ENCODE data around the gene NSMCE3.

NSMCE3 gene

DNA sequence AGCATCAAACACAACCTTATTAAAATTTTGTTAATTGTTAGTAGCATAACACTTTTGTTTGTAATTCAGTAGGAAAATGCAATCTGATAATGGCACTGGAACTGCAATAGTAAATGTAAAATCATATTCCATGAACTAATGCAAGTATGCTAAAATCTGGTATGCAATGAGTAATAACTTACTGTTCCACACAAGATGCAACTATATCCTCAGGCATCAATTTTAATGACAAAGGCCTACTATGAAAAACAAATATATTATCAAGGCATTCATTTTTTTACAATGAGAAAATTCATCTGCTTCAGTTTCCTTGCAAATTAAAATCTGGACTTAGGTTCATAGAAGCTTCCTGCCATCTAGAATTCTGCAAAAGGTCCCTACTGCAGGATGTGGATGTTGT is 1.4 kb upstream of the NSMCE3 start:
- in situ Hi-C loops (cut with MboI; ENCODE audit: low sequenced_read_pairs): no loop called here

DNA sequence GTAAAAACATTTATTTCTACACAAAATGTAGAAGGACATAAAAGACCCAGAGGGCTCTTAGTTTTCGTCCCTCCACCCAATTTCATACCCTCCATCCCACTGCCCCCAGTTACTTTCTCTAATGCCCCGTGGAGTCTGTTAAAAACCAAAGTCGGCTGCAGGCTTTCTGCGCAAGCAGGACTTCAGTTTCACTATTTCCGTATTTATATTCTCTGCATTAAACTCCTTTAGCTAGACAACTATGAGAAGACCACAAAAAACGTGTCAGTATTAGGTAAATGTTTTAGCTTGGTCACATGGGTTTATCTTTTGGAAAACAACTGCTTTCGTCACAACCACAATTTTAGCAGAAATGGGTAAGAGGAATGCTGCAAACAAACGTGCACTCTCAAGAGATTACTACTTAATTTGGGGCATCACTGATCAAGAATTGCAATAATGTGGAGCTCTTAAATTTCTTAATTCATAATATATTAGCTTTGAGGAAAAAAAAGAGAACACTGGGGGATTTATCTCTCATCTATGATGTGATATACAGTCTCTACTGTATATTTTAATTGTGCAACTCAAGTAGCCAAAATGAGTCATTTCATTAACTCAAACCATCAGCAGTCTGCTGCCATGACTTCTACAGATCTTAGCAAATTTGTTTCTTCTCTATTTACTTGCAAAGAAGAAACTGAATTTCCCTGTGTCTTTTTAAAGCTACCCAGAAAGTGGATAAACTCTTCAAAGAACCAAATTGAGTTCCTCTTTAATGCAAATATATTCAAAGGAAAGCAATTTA is 740 bp upstream of the NSMCE3 start:
- in situ Hi-C loops (cut with MboI; ENCODE audit: low sequenced_read_pairs): no loop called here

DNA sequence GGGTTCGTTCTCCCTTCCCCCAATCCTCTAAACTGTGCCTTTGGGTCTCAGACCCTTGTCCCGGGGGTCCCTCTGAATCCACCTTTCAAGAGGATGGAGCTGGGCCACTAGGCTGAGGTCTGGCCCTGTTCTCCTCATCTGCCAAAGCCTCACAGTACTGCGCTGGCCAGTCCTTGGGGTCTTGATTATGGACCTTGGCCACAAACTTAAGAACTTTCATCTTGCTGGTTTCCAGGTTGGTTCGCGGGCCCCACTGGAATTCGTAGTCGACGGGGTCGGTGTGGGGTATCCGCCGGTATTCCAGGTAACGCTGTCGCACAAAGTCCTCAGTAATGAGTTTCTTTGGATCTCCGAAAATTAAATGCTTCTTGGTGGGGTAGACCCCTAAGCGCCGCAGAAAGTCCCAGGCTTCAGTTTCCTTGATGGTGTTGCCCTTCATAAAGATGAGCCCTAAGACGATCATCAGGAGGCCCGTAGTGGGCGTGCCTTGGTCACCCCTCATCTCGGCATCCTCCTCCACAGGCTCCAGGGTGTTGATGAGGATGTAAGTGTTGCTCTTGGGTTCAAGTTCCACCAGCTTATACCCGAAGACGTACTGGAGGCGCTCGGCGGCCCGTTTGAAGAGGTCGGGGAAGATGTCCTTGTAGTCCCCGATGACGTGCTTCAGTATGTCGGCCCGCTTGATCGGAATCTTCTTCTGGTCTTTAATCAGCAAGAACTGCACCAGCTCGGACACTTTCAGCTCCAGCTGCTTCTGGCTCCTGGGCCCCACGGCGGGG is 727 bp downstream of the NSMCE3 start:
- in situ Hi-C loops (cut with MboI; ENCODE audit: low sequenced_read_pairs): no loop called here

DNA sequence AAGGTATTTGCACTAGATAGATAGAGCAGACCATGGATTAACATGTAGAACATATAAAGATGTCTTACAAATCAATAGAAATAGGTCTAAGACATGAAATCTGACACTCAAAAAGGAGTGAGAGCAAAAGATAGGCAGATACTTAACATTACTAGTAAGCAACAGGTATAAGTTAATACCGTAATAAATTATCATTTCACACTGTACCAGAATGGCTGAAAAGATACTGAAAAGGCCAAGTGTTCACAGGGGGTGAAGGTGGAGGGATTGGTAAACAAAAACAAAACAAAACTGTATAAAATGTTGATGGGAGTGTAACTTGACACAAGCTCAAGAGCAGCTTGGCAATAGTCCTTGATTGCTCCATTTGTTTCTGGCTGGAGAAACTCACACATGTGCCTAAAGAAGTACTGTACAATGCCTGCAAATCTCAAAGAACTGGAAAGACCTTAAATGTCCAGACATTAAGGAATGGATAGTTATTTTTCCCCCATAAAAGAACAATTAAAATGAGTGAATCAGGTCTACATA is 3.5 kb downstream of the NSMCE3 start:
- in situ Hi-C loops (cut with MboI; ENCODE audit: low sequenced_read_pairs): no loop called here

DNA sequence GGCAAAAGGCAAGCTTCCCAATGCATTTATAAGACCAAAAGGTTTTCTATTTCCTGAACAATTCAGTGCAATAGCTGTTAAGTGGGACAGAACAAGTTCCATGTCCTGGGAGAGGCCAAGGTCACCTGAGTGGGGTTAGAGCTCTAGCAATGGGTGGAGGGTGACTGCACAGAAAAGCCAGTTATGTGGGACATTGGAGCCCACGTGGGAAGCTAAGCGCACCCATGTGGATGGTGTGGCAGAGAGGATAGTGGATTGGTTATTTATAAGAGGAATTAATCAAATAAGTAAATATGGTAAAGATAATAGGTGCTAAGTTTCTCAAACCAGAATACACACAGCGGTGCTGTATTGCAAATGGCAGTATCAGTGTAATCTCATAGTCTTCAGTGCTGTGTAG is 6.3 kb downstream of the NSMCE3 start:
- in situ Hi-C loops (cut with MboI; ENCODE audit: low sequenced_read_pairs): no loop called here

DNA sequence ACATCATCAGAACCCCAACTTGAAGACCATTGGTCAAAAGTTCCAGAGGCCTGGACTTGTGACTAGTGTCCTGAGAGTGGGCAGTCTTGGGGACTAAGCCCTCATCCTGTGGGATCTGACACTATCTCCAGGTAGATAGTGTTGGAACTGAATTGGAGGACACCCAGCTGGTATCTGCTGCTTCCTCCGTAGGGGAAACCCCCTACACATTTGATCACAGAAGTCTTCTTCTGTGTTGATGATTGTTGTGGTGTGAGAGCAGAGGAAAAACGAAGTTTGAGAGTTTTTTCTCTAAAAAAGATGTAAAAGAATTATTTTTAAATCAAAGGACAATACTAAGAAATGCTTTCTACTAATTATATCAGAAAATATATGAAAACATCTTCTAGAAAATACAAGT is 6.9 kb downstream of the NSMCE3 start:
- in situ Hi-C loops (cut with MboI; ENCODE audit: low sequenced_read_pairs): no loop called here

DNA sequence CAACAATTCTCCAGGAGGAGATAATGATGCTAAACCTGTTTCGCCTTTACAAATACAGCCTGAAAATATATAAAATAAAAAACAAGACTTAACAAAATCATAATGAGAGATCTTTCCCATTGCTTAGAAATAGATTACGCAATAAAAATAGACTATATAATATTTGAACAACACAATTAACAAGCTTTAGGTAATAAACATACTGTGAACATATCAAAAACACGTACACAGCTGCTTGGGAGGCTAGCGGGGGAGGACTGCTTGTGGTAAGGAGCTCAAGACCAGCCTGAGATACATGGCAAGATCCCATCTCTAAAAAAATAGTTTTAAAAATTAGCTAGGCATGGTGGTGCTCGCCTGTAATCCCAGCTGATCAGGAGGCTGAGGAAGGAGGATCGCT is 8.7 kb downstream of the NSMCE3 start:
- in situ Hi-C loops (cut with MboI; ENCODE audit: low sequenced_read_pairs): no loop called here

DNA sequence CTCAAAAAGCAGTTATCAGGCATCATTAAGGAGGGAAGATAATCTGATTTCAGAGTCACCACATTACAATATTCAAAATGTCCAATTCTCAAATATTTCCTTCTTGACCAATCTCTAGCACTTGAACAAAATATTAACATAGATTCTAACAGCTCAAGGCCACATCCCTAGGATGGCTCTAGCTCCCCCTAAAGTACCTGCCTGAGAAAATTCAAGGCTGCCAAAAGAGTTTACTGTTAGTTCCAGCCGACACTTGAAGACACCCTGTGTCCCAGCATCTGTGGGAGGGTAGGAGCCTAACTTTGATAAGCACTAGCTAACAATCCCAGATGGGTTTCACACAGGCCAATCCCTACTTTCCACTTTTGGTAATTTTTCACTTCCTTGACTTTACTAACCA is 10.4 kb downstream of the NSMCE3 start:
- in situ Hi-C loops (cut with MboI; ENCODE audit: low sequenced_read_pairs): no loop called here

DNA sequence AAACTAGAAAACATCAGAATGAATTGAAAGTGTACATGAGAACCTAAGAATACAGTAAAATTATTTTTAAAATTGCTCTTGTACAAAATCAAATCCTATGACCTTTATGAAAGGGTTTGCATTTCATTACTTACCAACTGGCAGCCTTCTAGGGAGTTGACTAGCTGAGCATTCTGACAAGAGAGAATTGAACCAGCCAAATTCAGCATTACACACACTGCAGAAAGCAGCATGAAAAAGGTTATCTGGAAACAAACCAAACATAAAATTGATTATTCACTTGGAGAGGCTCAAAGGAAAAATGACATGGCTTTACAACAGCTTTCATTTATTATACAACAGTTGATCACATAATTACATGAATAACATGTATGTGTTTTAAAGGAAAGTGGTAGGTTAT is 17.4 kb downstream of the NSMCE3 start:
- in situ Hi-C loops (cut with MboI; ENCODE audit: low sequenced_read_pairs): no loop called here

DNA sequence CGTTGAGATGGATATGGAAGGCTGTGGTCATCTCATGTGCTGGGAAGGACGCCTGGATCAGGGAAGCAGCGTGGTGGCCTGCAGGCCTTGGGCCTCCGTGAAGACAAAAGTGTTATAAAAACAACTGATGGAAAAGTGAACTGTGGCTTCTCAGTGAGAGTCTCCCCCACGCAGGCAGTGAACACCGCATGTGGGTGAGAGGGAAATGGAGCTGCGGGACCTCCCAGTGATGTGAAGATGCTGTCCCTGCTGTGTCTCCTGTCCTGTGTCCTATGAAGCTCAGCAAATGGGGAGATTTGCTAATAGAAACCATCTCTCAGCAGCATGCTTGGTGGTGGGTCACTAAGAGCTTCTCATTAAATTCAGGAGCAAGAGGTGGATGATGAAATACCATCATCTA is 25.1 kb downstream of the NSMCE3 start:
- in situ Hi-C loops (cut with MboI; ENCODE audit: low sequenced_read_pairs): no loop called here

DNA sequence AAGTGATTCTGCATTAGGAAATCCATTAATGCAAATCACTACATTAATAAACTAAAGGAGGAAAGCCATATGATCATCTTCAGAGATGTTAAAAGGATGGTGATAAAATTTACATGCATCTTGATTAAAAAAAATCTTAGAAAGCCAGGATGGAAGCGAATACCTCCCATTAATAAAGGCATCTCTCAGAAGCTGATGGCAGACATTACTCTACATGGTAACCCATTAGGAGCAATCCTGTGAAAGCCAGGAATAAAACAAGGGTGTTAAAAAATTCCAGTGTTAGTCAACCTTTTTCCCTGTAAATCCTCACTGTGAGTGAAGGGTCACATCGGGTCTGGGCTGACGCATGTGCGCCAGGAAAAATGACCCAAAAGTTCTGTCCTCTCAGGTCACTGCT is 25.5 kb downstream of the NSMCE3 start:
- in situ Hi-C loops (cut with MboI; ENCODE audit: low sequenced_read_pairs): no loop called here

DNA sequence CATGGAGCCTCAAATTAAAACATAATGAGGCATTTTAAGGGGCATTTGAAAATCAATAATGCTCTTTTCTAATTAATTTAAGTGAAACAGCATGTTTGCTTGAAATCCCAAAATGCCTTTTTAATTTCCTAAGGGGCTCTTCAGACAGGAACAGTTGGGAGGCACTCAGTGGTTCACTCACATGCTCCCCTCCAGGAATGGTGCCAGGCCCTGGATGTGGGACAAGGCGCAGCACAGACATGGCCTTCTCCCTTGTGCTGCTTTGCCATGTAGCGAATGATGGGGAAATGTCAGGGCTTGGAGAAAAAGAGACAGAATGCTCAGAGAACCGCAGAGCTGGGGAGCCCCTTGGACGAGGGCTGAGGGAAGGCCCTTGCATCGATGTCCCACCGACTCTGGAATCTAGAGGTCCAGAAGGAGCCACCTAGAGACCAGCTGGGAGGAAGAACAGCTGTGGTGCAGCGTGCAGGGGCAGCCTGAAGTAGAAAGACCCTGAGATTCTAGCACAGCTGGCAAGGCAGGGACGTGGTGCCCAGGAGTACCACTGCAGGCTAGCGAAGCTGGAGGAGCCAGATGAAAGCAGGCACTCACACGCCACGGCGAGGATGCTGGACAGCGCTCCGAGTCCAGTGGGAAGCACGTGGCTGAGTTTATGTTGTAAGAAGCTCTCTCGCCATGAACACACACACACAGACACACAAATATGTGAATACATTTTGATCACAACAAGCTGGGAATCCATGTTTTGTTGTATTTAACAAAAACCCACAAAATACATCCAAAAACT is 27.0 kb downstream of the NSMCE3 start:
- in situ Hi-C loops (cut with MboI; ENCODE audit: low sequenced_read_pairs): no loop called here

DNA sequence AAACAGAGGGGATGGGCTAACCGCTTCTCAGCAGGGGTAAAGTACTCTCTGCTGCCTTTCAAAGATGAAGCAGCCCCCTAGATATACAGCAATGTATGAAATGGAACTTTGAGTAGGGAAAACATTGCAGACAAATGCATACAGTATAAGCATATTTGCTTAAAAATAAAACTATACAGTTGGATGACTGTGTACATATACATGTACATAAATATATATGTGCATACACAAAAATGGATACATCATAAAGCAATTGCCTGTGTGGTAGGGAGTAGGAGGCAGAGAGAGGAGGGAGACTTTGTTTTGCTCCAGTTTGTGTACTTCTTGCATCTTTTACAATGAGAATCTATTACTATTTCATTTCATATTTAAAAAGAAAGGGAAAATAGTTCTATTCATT is 28.4 kb downstream of the NSMCE3 start:
- in situ Hi-C loops (cut with MboI; ENCODE audit: low sequenced_read_pairs): no loop called here

DNA sequence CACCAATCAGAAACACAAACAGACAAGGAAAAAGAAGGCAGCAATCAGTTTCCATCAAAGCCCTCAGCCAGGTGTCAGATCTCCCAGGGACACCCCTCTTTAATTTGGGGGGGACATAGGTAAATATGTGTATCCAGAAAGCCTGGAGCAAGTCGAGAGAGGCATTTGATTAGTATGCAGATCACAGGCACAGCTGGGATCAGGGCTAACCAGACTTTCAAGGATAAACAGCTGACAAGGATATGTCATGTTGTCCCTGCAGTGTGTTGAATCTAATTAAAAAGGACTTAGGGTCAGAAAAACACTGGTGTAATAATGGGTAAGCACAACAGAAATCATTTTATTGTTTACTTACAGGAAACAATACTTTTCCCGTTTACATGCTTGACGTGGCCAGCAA is 30.2 kb downstream of the NSMCE3 start:
- in situ Hi-C loops (cut with MboI; ENCODE audit: low sequenced_read_pairs): no loop called here

DNA sequence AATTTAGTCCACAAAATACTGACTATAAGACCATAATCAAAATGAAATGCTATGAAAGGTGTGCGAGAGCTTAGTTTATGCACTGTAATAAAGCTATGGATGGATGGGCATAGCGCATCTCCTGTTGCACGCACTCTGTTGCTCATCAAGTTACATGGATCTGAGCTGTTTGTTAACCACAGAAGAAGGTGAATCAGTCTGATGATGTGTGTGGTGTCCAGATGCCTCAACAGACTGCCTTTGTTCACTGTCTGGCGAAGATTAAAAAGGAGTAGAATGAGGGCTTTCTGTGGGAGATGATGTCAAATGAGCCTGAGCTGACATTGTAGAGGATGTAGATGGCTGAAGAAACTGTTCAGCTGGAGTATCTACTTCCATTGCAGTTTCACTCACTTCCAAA is 36.1 kb downstream of the NSMCE3 start:
- in situ Hi-C loops (cut with MboI; ENCODE audit: low sequenced_read_pairs): no loop called here

DNA sequence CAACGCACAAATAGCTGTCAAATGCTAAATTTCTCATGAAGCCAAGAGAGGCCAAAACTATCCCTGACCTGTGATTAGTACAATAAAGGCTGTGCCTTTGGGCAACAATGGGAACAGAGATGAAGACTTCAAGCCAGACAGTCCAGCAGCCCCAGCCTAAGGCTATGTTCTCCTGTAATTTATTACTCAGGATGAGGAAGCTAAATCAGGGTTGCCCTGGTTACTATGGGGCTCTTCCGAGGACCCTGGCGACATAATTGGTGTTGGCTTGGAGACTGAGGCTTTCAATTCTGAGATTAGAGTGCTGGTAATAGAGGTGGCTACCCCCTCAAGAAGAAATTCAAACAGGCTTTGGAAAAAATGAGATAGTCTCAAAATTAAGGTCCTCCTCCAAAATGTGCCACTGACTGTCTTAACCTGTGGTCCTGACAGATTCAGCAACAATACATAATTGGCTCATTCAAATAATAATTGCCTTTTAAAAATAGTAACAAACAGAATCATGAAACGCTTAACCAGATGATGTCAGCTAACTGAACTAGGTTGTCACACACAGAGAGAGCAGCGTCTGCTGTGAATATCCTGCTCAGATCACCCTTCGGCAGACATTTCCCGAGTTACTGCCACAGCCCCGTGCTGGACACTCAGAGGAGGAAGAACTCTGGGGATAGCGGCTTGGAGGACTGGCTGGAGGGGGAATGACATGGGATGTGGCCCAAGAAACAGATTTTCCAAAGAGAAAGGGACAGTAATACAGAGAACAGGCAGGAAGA is 43.0 kb downstream of the NSMCE3 start:
- in situ Hi-C loops (cut with MboI; ENCODE audit: low sequenced_read_pairs): no loop called here

DNA sequence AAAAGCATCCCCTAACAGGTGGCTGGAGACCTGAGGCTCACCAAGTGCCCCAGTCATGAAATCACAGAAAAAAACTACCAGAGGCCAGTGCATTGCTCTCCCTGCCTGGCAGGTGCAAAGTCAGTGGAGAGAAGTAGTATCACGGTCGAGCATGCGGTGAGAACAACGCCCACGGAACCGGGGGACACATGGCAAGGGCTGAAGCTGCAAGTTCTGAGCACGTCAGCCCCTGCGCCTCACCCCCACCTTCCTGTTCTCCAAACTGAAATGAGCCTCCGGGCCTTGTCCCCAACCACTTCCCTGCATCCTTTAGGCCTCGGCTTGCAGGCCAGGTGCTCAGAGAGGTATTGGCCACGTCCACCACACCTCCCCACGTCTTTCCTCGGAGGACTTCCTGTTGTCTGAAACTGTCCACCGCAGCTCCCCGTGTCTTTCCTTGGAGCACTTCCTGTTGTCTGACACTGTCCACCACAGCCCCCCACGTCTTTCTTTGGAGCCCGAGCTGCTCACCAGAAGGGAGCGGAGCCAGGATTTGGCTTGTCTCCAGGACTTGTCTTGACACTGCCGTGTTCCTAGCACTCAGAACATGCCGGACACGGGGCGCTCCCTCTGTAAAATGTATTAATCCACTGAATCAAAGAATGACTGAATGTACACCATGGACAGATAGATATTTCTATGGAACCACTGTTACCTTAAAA is 43.9 kb downstream of the NSMCE3 start:
- in situ Hi-C loops (cut with MboI; ENCODE audit: low sequenced_read_pairs): no loop called here

DNA sequence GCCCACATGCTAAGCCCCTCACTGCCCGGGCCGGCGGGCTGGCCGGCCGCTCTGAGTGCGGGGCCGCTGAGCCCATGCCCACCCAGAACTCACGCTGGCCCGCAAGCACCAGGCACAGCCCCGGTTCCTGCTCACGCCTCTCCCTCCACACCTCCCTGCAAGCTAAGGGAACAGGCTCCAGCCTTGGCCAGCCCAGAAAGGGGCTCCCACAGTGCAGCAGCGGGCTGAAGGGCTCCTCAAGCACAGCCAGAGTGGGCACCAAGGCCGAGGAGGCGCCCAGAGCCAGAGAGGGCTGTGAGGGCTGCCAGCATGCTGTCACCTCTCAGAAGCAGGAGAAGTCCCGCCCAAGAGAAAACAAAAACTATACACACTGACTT is 44.6 kb downstream of the NSMCE3 start:
- in situ Hi-C loops (cut with MboI; ENCODE audit: low sequenced_read_pairs): loop anchor here (25.0 kb wide), 1 partner anchor 87 kb away; no protein-coding TSS in a partner anchor

DNA sequence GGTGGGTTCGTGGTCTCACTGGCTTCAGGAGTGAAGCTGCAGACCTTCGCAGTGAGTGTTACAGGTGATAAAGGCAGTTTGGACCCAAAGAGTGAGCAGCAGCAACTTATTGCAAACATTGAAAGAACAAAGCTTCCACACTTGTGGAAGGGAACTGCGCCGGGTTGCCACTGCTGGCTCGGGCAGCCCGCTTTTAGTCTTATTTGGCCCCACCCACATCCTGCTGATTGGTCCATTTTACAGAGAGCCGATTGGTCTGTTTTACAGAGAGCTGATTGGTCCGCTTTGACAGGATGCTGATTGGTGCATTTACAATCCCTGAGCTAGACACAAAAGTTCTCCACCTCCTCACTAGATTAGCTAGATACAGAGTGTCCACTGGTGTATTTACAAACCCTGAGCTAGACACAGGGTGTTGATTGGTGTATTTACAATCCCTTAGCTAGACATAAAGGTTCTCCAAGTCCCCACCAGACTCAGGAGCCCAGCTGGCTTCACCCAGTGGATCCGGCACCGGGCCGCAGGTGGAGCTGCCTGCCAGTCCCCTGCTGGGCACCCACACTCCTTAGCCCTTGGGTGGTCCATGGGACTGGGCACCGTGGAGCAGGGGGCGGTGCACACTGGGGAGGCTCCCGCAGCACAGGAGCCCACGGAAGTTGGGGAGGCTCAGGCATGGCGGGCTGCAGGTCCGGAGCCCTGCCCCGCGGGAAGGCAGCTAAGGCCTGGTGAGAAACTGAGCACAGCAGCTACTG is 45.2 kb downstream of the NSMCE3 start:
- in situ Hi-C loops (cut with MboI; ENCODE audit: low sequenced_read_pairs): loop anchor here (25.0 kb wide), 1 partner anchor 88 kb away; no protein-coding TSS in a partner anchor
